Subcutaneous abdominal adipose tissue (tissue), 5 donors: ENCODE results near the gene FAM180B.
A peak's percentile ranks its signal among the peaks of the same experiment; 100 is the strongest.

ENCODE experiments used
- H3K27ac ChIP-seq: one replicate; pipeline ENCODE4 v1.7.0; 2013; ENCODE audit warnings: low read depth, mild to moderate bottlenecking, inconsistent platforms, low read length, moderate library complexity
- H3K27me3 ChIP-seq, 5 donors: one replicate each; pipeline ENCODE4 v1.7.0; 2013; ENCODE audit warnings: low read length in 5 of 5, inconsistent platforms in 1 of 5; ENCODE audit not compliant: control insufficient read depth in 5 of 5, insufficient read depth in 4 of 5
- H3K36me3 ChIP-seq, 5 donors: one replicate each; pipeline ENCODE4 v1.7.0; 2013; ENCODE audit warnings: low read length in 5 of 5; ENCODE audit not compliant: control insufficient read depth in 5 of 5, insufficient read depth in 5 of 5
- H3K4me1 ChIP-seq, 5 donors: one replicate each; pipeline ENCODE4 v1.7.0; 2013; ENCODE audit warnings: low read length in 5 of 5, mild to moderate bottlenecking in 3 of 5, moderate library complexity in 1 of 5; ENCODE audit not compliant: control insufficient read depth in 5 of 5, insufficient read depth in 5 of 5
- H3K4me3 ChIP-seq, 5 donors: one replicate each; pipeline ENCODE4 v1.7.0; 2013; ENCODE audit warnings: low read length in 5 of 5, low read depth in 1 of 5
- H3K9ac ChIP-seq, 5 donors: one replicate each; pipeline ENCODE4 v1.7.0; 2013; ENCODE audit warnings: low read length in 5 of 5, mild to moderate bottlenecking in 4 of 5, moderate library complexity in 3 of 5
- H3K9me3 ChIP-seq, 5 donors: one replicate each; pipeline ENCODE4 v1.7.0; 2013; ENCODE audit warnings: low read length in 5 of 5; ENCODE audit not compliant: control insufficient read depth in 5 of 5
- donor health status: healthy.
- donor health status: healthy.
- donor health status: healthy.
- donor health status: healthy.
- donor health status: healthy.

The FAM180B gene

DNA sequence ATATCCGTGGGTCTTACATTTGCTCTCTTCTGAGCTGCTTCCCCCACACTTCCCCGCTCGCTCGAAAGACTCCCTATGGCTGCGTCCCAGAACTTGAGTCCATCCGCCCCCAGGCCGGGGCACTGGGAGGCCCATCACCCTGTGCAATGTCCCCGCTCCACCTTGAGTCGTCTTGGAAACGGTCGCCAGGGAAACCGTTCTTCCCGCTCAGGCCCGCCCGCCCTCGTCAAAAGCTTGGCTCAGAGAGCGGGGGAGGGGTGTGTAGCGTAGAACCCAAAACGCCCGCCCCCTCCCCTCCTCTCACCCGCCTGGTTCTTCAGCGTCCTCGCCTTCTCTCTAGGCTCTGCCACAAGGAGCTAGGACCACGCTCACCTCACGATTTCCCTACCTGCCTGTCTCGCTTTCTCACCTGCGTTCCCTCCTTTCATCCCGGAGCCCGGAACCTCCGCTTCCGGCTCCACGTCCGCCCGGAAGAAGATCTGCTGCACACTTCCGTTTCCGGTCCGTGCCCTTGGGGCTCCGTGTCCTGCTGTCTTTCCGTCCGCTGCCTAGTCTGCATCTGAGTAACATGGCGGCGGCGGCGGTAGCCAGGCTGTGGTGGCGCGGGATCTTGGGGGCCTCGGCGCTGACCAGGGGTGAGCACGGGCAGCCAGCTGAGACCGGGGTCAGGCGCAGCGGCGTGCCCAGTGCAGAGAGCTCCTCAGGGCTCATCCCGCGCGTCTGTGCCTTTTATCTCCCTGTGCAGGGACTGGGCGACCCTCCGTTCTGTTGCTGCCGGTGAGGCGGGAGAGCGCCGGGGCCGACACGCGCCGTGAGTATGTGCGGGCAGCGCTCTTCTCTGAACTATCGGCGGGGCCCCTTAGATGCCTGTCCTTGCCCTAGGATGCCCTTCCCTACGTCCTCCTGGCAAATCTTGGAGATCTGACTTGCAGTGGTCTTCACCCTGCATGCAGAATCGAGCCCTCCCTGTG, 7.7 kb upstream of the FAM180B start, which contains the start of the genes KBTBD4 and NDUFS3:
Gene KBTBD4 (minus strand): TSS at position 447 of the 971 bp plus-strand sequence. CDS start 19 bp downstream, at position 428.
Gene NDUFS3 (plus strand): TSS at position 551 of the 971 bp plus-strand sequence. CDS start 18 bp downstream, at position 569.
- Histone ChIP-seq H3K9ac (peak within 1 kb of the TSS; percentile 57 to 94 (median 89)), H3K9me3 (no peaks in the 10 kb centered on the region), H3K27me3 (no peaks in the 10 kb centered on the region), H3K36me3 (peaks cover 8 to 57% (median 48%) of the 10 kb centered on the region in 5 donors), H3K4me1 (peaks cover 15 to 34% (median 29%) of the 10 kb centered on the region in 5 donors), H3K4me3 (peak within 1 kb of the TSS; percentile 89 to 99 (median 96)), H3K27ac (peak within 1 kb of the TSS; percentile 84)

DNA sequence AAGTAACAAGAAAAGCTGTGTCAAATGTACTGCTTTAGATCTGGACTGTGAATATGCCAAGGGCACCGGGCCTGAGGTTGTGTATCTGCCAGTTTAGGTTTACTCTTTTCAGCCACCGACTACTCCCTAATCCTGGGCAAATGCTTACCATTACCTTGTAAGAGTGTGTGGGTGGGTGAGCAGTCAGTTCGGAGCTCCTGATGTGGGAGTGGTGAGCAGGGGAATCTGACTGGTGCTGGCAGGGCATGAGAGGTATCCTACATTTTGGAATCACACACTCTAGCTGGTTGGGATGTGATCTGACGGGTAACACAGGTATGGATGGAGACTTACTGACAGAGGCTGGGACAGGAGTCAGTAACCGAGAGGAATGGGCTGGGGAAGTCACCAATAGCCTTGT, 2.6 kb upstream of the FAM180B start:
- no peak overlapping the region for H3K27ac ChIP-seq

DNA sequence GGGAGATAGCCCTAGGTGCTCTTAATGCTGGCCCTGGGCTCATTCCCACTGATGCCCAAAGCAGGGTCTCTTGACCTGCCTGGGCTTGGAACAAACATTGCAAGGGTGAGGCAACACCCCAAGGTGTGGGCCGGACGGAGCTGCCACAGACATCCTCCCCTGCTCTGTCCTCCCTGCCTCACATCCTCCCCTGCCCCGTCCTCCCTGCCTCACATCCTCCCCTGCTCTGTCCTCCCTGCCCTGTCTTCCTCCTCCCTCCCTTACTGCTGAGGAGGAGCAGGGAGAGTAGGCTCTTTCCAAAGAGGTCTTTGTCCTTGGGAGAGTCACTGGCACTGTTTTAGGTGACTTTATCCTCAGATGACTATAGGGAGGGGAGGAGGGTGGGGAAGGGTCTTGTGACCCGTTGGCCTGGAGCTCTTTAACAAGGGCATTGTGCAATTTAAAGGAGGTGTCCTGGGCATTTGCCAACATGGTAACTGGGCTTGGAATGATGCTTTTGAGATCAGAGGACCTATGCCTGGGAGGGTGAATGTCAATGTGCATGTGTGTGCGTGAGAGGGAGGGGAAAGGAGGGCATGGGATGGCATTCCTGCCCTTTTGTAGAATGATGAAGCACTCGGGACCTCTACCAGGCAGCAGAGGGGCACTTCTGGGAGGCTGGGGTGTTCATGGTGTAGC, 700 bp downstream of the FAM180B start:
- H3K27ac ChIP-seq: no peak overlapping the region
- H3K9ac ChIP-seq: no peak overlapping the region
- H3K9me3 ChIP-seq: peaks cover 0 to 4% (median 0%) of the 10 kb centered on the region in 5 donors
- H3K4me3 ChIP-seq: peak overlapping the region in 3 of 5 donors; percentile 16 to 27 (median 24)
- peaks cover 0 to 35% (median 29%) of the 10 kb centered on the region in 5 donors for H3K36me3 ChIP-seq
- H3K4me1 ChIP-seq: peaks cover 0 to 32% (median 18%) of the 10 kb centered on the region in 5 donors
- H3K27me3 ChIP-seq: peaks cover 0 to 14% (median under 1%) of the 10 kb centered on the region in 5 donors

More for the DNA sequence above, 2.6 kb upstream of the FAM180B start:
- Histone ChIP-seq H3K27me3 (peaks cover 0 to 1% (median 0%) of the 10 kb centered on the region in 5 donors), H3K4me1 (peaks cover 5 to 46% (median 29%) of the 10 kb centered on the region in 5 donors), H3K36me3 (peaks cover 5 to 56% (median 44%) of the 10 kb centered on the region in 5 donors), H3K9me3 (no peaks in the 10 kb centered on the region), H3K9ac (no peak overlapping the region), H3K4me3 (no peak overlapping the region)

DNA sequence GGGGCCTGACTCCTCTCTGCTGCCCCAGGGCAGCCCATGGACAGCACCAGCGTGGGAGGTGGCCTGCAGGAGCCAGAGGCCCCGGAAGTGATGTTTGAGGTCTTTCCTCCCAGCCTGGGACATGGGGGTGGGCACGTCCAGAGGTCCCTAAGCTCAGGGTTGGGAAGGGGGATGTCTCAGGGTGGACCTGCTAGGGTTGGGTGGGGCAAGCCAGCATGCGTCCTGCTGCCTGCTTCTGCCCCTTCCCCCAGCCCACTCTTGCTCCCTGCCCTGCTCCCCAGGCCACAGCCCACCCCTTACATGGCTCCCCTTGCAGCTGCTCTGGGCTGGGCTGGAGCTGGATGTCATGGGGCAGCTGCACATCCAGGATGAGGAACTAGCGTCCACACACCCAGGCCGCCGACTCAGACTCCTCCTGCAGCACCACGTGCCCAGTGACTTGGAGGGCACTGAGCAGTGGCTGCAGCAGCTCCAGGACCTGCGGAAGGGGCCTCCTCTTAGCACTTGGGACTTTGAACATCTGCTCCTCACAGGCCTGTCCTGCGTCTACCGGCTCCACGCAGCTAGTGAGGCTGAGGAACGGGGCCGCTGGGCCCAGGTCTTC, 1.3 kb downstream of the FAM180B start:
- Histone ChIP-seq H3K9ac (no peak overlapping the region), H3K27ac (no peak overlapping the region), H3K9me3 (peaks cover 0 to 4% (median 0%) of the 10 kb centered on the region in 5 donors), H3K4me1 (peaks cover 0 to 34% (median 18%) of the 10 kb centered on the region in 5 donors), H3K4me3 (peak overlapping the region in 3 of 5 donors; percentile 18 to 47 (median 24)), H3K27me3 (peaks cover 0 to 20% (median 7%) of the 10 kb centered on the region in 5 donors), H3K36me3 (peaks cover 0 to 29% (median 23%) of the 10 kb centered on the region in 5 donors)

DNA sequence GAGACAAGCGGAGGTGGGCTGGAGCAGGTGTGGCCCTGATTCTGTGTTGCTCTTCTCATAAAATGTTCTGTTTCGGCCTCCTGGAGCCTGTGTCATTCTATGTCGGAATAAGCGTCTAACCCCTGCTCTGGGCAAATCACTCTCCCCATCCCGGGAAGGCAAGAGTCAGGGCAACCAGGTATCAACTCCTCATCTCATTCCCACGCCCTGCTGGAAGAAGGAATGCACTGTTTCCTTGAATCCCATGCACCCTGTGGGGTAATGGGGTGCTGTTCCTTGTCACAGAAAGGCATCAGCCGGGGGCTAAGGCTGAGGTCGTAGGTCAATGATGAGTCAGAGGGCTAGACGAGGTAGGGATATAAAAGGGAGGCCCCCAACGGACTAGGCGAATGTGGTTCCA, 2.6 kb downstream of the FAM180B start:
- Histone ChIP-seq H3K36me3 (peaks cover 0 to 16% (median 10%) of the 10 kb centered on the region in 5 donors), H3K27ac (no peak overlapping the region), H3K27me3 (peaks cover 10 to 33% (median 20%) of the 10 kb centered on the region in 5 donors), H3K9me3 (peaks cover 0 to 4% (median 0%) of the 10 kb centered on the region in 5 donors), H3K4me3 (no peak overlapping the region), H3K4me1 (peaks cover 0 to 44% (median 27%) of the 10 kb centered on the region in 5 donors), H3K9ac (no peak overlapping the region)

DNA sequence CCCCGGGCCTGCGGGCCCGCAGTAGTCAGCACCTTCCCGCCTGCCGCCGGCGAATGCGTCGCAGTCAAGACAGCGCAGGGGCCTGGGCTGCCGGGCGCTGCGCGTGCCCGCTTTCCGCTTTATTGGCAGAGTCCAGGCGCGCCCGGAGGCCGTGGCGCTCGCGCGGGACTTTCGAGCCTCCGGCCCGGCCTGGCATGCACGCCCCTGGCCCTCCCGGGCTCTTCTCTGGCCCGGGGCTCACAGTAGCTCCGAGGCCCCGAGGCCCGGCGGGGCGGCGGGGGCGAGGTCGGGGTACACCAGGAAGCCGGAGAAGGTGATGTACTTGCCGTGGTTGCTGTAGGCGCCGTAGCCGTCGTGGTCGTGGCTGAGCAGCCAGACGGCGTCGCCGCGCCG, 3.1 kb downstream of the FAM180B start:
- Histone ChIP-seq H3K4me1 (peaks cover 0 to 48% (median 27%) of the 10 kb centered on the region in 5 donors), H3K36me3 (peaks cover 0 to 11% (median 5%) of the 10 kb centered on the region in 5 donors), H3K27me3 (peaks cover 13 to 38% (median 24%) of the 10 kb centered on the region in 5 donors), H3K9ac (no peak overlapping the region), H3K9me3 (peaks cover 0 to 4% (median 0%) of the 10 kb centered on the region in 5 donors), H3K27ac (no peak overlapping the region), H3K4me3 (no peak overlapping the region)

DNA sequence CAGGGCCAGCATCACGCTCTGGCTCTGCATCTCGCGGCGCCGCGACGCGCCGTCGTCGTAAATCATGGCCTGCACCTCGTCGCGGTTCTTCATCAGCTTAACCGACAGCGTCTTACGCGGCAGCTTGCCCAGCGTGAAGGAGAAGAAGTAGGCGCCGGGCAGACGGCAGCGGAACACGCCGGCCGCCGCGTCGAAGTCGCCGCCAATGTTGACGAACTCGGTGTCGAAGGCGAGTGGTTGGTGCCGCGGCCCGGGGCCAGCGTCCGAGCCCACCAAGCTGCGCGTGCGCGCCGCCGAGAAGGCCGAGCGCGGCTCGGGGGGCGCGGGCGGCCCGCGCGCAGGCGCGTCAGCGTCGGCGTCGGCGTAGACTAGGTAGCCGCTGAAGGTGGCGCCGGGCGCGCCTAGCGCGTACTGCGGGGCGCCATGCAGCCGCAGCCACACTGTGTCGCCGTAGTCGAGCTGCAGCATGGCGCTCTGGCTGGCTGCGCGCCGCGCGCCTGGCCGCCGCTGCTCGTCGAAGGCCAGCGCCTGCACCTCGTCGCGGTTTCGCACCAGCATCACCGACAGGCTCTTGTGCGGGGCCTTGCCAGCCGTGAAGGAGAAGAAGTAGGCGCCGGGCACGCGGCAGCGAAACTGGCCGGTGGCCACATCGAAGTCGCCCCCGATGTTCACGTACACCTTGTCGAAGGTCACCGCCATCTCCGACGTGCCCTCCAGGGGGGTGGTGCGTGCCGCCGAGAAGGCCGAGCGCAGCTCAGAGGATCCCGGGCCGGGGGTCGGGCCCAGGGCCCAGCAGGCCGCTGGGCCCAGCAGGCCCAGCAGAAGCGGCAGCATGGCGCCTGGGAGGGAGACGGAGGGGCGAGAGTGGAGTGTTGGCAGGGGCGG, 3.7 kb downstream of the FAM180B start:
- H3K27ac ChIP-seq: no peak overlapping the region
- no peak overlapping the region for H3K9ac ChIP-seq
- peaks cover 14 to 40% (median 30%) of the 10 kb centered on the region in 5 donors for H3K27me3 ChIP-seq
- peak overlapping the region in 1 of 5 donors; percentile 4 for H3K4me3 ChIP-seq
- H3K4me1 ChIP-seq: peaks cover 0 to 48% (median 27%) of the 10 kb centered on the region in 5 donors
- H3K9me3 ChIP-seq: peaks cover 0 to 4% (median 0%) of the 10 kb centered on the region in 5 donors
- H3K36me3 ChIP-seq: peaks cover 0 to 5% (median 0%) of the 10 kb centered on the region in 5 donors

DNA sequence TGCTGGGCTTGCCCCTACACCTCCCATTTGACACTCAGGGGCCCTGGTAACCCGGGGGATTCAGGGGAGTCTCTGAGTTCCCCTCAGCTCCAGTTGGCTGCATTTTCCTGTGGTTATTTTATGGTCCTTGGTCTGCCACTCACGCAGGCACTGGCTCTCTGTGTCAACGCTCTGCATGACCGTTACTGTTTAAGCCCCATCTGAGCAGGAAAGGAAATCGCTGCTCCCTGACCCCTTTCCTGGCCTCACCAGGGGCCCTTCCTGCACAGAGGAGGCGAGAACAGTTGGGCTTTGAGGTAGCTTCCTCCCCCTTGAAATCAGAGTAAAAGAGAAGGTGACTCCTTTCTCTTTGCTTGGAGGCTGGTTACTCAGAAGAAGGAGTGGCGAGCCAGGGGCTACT, 5.3 kb downstream of the FAM180B start:
- H3K27ac ChIP-seq: no peak overlapping the region
- H3K4me3 ChIP-seq: no peak overlapping the region
- peaks cover 14 to 43% (median 30%) of the 10 kb centered on the region in 5 donors for H3K27me3 ChIP-seq
- no peaks in the 10 kb centered on the region for H3K36me3 ChIP-seq
- H3K9me3 ChIP-seq: peaks cover 0 to 4% (median 0%) of the 10 kb centered on the region in 5 donors
- peaks cover 0 to 39% (median 22%) of the 10 kb centered on the region in 5 donors for H3K4me1 ChIP-seq
- H3K9ac ChIP-seq: no peak overlapping the region
